Measurements from ENCODE around the gene CIB2.

The CIB2 gene

GRCh38 chr15:78087951-78088772 is 43.1 kb downstream of the CIB2 start:
- DNase-seq = no peak

GRCh38 chr15:78085928-78086327 is 45.3 kb downstream of the CIB2 start:
- DNase-seq = no peak

- DNase-seq = no peak
Observed at GRCh38 chr15:78084449-78084750, 46.8 kb downstream of the CIB2 start.

GRCh38 chr15:78083687-78084448 is 47.4 kb downstream of the CIB2 start:
- no peak for DNase-seq

- DNase-seq = no peak
Observed at GRCh38 chr15:78083186-78083585, 48.1 kb downstream of the CIB2 start.

- no peak for DNase-seq
Observed at GRCh38 chr15:78082743-78083110, 48.5 kb downstream of the CIB2 start.

GRCh38 chr15:78082106-78082742 is 49.0 kb downstream of the CIB2 start:
- no peak for DNase-seq

GRCh38 chr15:78080088-78080460 is 51.2 kb downstream of the CIB2 start:
- DNase-seq = no peak

- no peak for DNase-seq
Observed at GRCh38 chr15:78079298-78080087, 51.8 kb downstream of the CIB2 start.

- peak in 1 of 58 donors; percentile 65 for DNase-seq
Observed at GRCh38 chr15:78077871-78078210, 53.4 kb downstream of the CIB2 start.

GRCh38 chr15:78077053-78077870 is 54.0 kb downstream of the CIB2 start, which contains the start of gene TBC1D2B:
TSS of gene TBC1D2B (minus strand) at chr15:78077711. CDS start at chr15:78077652, 59 bp downstream.
- DNase-seq = peak in 50 of 58 donors; percentile 23 to 78 (median 55)

GRCh38 chr15:78076231-78077052 is 54.8 kb downstream of the CIB2 start:
- DNase-seq = no peak

- DNase-seq = no peak
Observed at GRCh38 chr15:78075490-78076230, 55.6 kb downstream of the CIB2 start.

GRCh38 chr15:78073046-78073787 is 58.0 kb downstream of the CIB2 start:
- no peak for DNase-seq

- peak in 9 of 58 donors; percentile 23 to 61 (median 41) for DNase-seq
Observed at GRCh38 chr15:78072080-78072892, 59.0 kb downstream of the CIB2 start.

- no peak for DNase-seq
Observed at GRCh38 chr15:78071383-78071782, 59.9 kb downstream of the CIB2 start.

GRCh38 chr15:78070049-78070700 is 61.1 kb downstream of the CIB2 start:
- DNase-seq = no peak

Measured in anterior cingulate cortex (tissue), 58 donors.